Measurements from ENCODE around the gene ANKUB1.
A peak's percentile ranks its signal among the peaks of the same experiment; 100 is the strongest.

Gene ANKUB1

DNA sequence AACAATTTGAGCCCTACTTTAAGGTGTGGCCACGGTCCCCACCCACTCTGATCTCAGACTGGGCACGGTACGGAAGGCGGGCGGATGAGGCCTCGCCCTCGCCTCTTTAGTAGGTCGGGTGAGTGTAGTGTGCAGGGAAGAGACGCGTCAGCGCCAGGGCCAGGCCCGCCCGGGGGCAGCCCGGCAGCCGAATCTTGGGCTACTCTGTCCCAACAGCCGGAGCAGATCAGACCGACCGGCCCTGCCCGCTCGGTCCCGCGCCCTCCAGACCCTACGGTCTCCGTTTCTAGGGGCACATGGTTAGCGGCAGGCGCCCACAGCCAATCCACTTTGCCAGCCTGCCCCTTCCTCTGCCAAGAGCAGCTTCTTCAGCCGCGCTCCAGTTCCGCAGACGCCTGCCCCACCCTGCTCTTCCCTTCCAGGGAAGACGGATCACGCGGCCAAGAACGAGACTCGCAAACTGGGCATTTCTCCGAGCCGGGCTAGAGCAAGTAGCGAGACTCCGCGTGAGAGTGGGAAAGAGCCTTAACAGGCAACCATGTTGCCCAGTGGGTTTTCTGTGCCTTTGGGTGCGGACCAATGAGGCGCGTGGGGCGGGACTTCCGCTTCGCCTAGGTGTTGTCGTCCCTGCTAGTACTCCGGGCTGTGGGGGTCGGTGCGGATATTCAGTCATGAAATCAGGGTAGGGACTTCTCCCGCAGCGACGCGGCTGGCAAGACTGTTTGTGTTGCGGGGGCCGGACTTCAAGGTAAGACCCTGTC is 20.4 kb upstream of the ANKUB1 start, which contains the start of gene RNF13:
TSS of gene RNF13 (plus strand) at position 610 of the 761 bp plus-strand sequence. CDS start 32,812 bp downstream, outside the sequence.
- H3F3A ChIP-seq (ENCODE audit: insufficient read depth): peaks cover 10% of the 10 kb centered on the region; the same call in 1 of the 2 replicates
- peak within 1 kb of the TSS; percentile 77 for H3K9ac ChIP-seq (ENCODE audit: low read length)
- peak within 1 kb of the TSS; percentile 91 for H3K4me3 ChIP-seq (ENCODE audit: insufficient read depth, low read length, poor library complexity, severe bottlenecking)
- H3K9me2 ChIP-seq (replicated peaks; ENCODE audit: insufficient read depth, low read length): no peaks in the 10 kb centered on the region
- no peaks in the 10 kb centered on the region for H3K9me3 ChIP-seq (ENCODE audit: insufficient read depth, low read length)
- H3K79me2 ChIP-seq (ENCODE audit: insufficient read depth, low read length): peaks cover 46% of the 10 kb centered on the region
- peak within 1 kb of the TSS; percentile 96 for H2AFZ ChIP-seq (ENCODE audit: low read depth, low read length, severe bottlenecking)
- TF ChIP-seq, protein P1, sequence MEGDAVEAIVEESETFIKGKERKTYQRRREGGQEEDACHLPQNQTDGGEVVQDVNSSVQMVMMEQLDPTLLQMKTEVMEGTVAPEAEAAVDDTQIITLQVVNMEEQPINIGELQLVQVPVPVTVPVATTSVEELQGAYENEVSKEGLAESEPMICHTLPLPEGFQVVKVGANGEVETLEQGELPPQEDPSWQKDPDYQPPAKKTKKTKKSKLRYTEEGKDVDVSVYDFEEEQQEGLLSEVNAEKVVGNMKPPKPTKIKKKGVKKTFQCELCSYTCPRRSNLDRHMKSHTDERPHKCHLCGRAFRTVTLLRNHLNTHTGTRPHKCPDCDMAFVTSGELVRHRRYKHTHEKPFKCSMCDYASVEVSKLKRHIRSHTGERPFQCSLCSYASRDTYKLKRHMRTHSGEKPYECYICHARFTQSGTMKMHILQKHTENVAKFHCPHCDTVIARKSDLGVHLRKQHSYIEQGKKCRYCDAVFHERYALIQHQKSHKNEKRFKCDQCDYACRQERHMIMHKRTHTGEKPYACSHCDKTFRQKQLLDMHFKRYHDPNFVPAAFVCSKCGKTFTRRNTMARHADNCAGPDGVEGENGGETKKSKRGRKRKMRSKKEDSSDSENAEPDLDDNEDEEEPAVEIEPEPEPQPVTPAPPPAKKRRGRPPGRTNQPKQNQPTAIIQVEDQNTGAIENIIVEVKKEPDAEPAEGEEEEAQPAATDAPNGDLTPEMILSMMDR (IDR thresholded peaks at IDR 0.05; ENCODE audit: insufficient read depth, low read length, poor library complexity, severe bottlenecking): no peak
- no peak for TF ChIP-seq EZH2phosphoT487 (conservative IDR thresholded peaks at IDR 0.05; ENCODE audit: low read length)
- peak within 1 kb of the TSS; percentile 98 for H3K4me2 ChIP-seq (ENCODE audit: low read depth, low read length, poor library complexity, severe bottlenecking)
- H4K20me1 ChIP-seq (ENCODE audit: low read depth, low read length): peaks cover 18% of the 10 kb centered on the region; the same call in 1 of the 2 replicates
- H3K27me3 ChIP-seq (ENCODE audit: low read length): no peaks in the 10 kb centered on the region
- H3K27ac ChIP-seq (ENCODE audit: low read depth, low read length): peak within 1 kb of the TSS; percentile 71
- H3K36me3 ChIP-seq (ENCODE audit: low read length): no peaks in the 10 kb centered on the region

DNA sequence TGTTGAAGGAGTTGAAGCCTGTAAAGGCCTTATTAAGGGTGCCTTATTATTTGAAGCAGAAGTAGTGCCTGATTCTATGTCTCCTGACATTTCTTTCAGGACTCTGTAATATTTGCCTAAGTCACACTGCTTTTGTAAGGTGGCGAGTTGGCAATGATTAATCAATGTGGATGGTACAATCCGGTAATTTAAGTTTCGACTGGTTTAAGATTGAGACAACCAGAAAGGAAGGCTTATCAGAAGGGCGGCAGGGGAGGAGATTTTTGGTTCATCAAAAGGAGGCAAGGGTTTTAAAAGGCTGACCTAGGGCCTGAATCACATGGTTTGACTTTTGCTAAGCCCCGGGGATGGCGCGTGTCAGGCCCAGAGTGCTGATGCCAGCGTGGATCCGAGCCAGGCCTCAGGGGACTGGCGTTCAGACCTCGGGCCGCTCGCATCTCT is 19.8 kb upstream of the ANKUB1 start:
- Histone ChIP-seq H3F3A (ENCODE audit: insufficient read depth) (peaks cover 10% of the 10 kb centered on the region; the same call in 1 of the 2 replicates), H3K4me3 (ENCODE audit: insufficient read depth, low read length, poor library complexity, severe bottlenecking) (peak overlapping the region; percentile 91), H3K9ac (ENCODE audit: low read length) (peak overlapping the region; percentile 77), H3K9me3 (ENCODE audit: insufficient read depth, low read length) (no peaks in the 10 kb centered on the region), H3K27ac (ENCODE audit: low read depth, low read length) (peak overlapping the region; percentile 71), H4K20me1 (ENCODE audit: low read depth, low read length) (peaks cover 14% of the 10 kb centered on the region; the same call in 1 of the 2 replicates), H3K79me2 (ENCODE audit: insufficient read depth, low read length) (peaks cover 40% of the 10 kb centered on the region), H2AFZ (ENCODE audit: low read depth, low read length, severe bottlenecking) (peak overlapping the region; percentile 96), H3K27me3 (ENCODE audit: low read length) (no peaks in the 10 kb centered on the region), H3K4me2 (ENCODE audit: low read depth, low read length, poor library complexity, severe bottlenecking) (peak overlapping the region; percentile 98), H3K36me3 (ENCODE audit: low read length) (no peaks in the 10 kb centered on the region), H3K9me2 (replicated peaks; ENCODE audit: insufficient read depth, low read length) (no peaks in the 10 kb centered on the region)
- TF ChIP-seq, protein P1 (IDR thresholded peaks at IDR 0.05; ENCODE audit: insufficient read depth, low read length, poor library complexity, severe bottlenecking): no peak
- TF ChIP-seq EZH2phosphoT487 (conservative IDR thresholded peaks at IDR 0.05; ENCODE audit: low read length): no peak

DNA sequence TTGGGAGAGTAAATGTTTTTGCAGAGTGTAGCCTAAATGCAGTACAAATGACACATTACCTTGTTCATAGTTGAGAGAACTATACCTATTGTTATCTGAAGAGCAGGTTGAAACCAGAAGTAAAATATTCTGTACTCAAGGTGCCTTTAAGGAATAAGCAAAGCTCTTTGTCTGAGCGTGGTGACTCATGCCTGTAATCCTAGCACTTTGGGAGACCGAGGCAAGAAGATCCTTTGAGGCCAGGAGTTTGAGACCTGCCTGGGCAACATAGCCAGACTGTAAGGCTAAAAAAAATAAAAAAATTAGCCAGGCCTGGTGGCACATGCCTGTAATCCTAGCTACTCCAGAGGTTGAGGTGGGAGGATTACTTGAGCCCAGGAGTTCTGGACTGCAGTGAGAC is 18.5 kb upstream of the ANKUB1 start:
- no peak for TF ChIP-seq EZH2phosphoT487 (conservative IDR thresholded peaks at IDR 0.05; ENCODE audit: low read length)
- TF ChIP-seq, protein P1 (IDR thresholded peaks at IDR 0.05; ENCODE audit: insufficient read depth, low read length, poor library complexity, severe bottlenecking): no peak
- Histone ChIP-seq H3K4me3 (ENCODE audit: insufficient read depth, low read length, poor library complexity, severe bottlenecking) (no peak overlapping the region), H3F3A (ENCODE audit: insufficient read depth) (peaks cover 10% of the 10 kb centered on the region; the same call in 1 of the 2 replicates), H3K36me3 (ENCODE audit: low read length) (no peaks in the 10 kb centered on the region), H3K27ac (ENCODE audit: low read depth, low read length) (no peak overlapping the region), H3K9ac (ENCODE audit: low read length) (no peak overlapping the region), H3K9me2 (replicated peaks; ENCODE audit: insufficient read depth, low read length) (no peaks in the 10 kb centered on the region), H4K20me1 (ENCODE audit: low read depth, low read length) (peaks cover 14% of the 10 kb centered on the region; the same call in 1 of the 2 replicates), H3K4me2 (ENCODE audit: low read depth, low read length, poor library complexity, severe bottlenecking) (no peak overlapping the region), H3K79me2 (ENCODE audit: insufficient read depth, low read length) (peaks cover 27% of the 10 kb centered on the region), H3K9me3 (ENCODE audit: insufficient read depth, low read length) (no peaks in the 10 kb centered on the region), H3K27me3 (ENCODE audit: low read length) (no peaks in the 10 kb centered on the region), H2AFZ (ENCODE audit: low read depth, low read length, severe bottlenecking) (no peak overlapping the region)
